Glutamatergic neuron (in vitro differentiated cells): Measurements from ENCODE around the gene SCP2D1. TPM values are rescaled to one million over a fixed set of nuclear protein-coding genes. Genes with fewer than 3 reads are reported as not detected.

Experiments used
- DNase-seq: peaks from one replicate; pipeline ENCODE4 v3.0.0; 2022
- H3K27ac Mint-ChIP-seq: one replicate; pipeline ENCODE4 v1.8.0; 2020; ENCODE audit warnings: mild to moderate bottlenecking, mixed read lengths, inconsistent platforms; ENCODE audit not compliant: unreplicated experiment
- H3K27me3 Mint-ChIP-seq: one replicate; pipeline ENCODE4 v1.8.0; 2020; ENCODE audit warnings: mild to moderate bottlenecking, moderate library complexity, mixed read lengths, inconsistent platforms; ENCODE audit not compliant: unreplicated experiment
- H3K36me3 Mint-ChIP-seq: one replicate; pipeline ENCODE4 v1.8.0; 2020; ENCODE audit warnings: mild to moderate bottlenecking, mixed read lengths, inconsistent platforms; ENCODE audit not compliant: unreplicated experiment
- H3K4me1 Mint-ChIP-seq: one replicate; pipeline ENCODE4 v1.8.0; 2020; ENCODE audit warnings: mild to moderate bottlenecking, low read depth, mixed read lengths, inconsistent platforms; ENCODE audit not compliant: unreplicated experiment
- H3K4me3 Mint-ChIP-seq: one replicate; pipeline ENCODE4 v1.8.0; 2020; ENCODE audit warnings: mild to moderate bottlenecking, mixed read lengths, inconsistent platforms; ENCODE audit not compliant: unreplicated experiment
- H3K9me3 Mint-ChIP-seq: one replicate; pipeline ENCODE4 v1.8.0; 2020; ENCODE audit warnings: mild to moderate bottlenecking, moderate library complexity, mixed read lengths, inconsistent platforms; ENCODE audit not compliant: unreplicated experiment
- total RNA-seq: library from RNA; stranded (reverse); fragmentation: NEBNext Ultra II Directional; extraction: Animal tissue kit (Norgen Biotek cat#: 25700); gene quantifications from one replicate; pipeline ENCODE4 v1.2.1, GENCODE V29; 2021; ENCODE audit not compliant: unreplicated experiment
- TF ChIP-seq, protein P1 (sequence below): fragments of 200-600 bp; sonication (generic); IDR thresholded peaks from one replicate; pipeline ENCODE4 v1.5.0; 2021; ENCODE audit not compliant: partially characterized antibody, unreplicated experiment

The SCP2D1 gene
- total RNA-seq, 1 donor from 2014 or later = not detected

- Mint-ChIP-seq H3K4me1 (no peaks in the 10 kb centered on the region), H3K27ac (no peak overlapping the region), H3K9me3 (no peaks in the 10 kb centered on the region), H3K36me3 (no peaks in the 10 kb centered on the region), H3K27me3 (peaks cover 2% of the 10 kb centered on the region), H3K4me3 (no peak overlapping the region)
- TF ChIP-seq, protein P1, sequence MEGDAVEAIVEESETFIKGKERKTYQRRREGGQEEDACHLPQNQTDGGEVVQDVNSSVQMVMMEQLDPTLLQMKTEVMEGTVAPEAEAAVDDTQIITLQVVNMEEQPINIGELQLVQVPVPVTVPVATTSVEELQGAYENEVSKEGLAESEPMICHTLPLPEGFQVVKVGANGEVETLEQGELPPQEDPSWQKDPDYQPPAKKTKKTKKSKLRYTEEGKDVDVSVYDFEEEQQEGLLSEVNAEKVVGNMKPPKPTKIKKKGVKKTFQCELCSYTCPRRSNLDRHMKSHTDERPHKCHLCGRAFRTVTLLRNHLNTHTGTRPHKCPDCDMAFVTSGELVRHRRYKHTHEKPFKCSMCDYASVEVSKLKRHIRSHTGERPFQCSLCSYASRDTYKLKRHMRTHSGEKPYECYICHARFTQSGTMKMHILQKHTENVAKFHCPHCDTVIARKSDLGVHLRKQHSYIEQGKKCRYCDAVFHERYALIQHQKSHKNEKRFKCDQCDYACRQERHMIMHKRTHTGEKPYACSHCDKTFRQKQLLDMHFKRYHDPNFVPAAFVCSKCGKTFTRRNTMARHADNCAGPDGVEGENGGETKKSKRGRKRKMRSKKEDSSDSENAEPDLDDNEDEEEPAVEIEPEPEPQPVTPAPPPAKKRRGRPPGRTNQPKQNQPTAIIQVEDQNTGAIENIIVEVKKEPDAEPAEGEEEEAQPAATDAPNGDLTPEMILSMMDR = no peak
- DNase-seq = no peak
These were observed 19.1 kb downstream of the SCP2D1 start for GRCh38 chr20:18832546-18833200.

- TF ChIP-seq, protein P1 = no peak
- H3K4me1 Mint-ChIP-seq = no peaks in the 10 kb centered on the region
- no peaks in the 10 kb centered on the region for H3K36me3 Mint-ChIP-seq
- no peaks in the 10 kb centered on the region for H3K9me3 Mint-ChIP-seq
- no peak overlapping the region for H3K4me3 Mint-ChIP-seq
- H3K27me3 Mint-ChIP-seq = no peaks in the 10 kb centered on the region
- no peak overlapping the region for H3K27ac Mint-ChIP-seq
- no peak for DNase-seq
These were observed 22.1 kb downstream of the SCP2D1 start for GRCh38 chr20:18835466-18836256.

- no peaks in the 10 kb centered on the region for H3K9me3 Mint-ChIP-seq
- no peak for DNase-seq
- peaks cover 2% of the 10 kb centered on the region for H3K27me3 Mint-ChIP-seq
- no peak overlapping the region for H3K27ac Mint-ChIP-seq
- H3K36me3 Mint-ChIP-seq = no peaks in the 10 kb centered on the region
- TF ChIP-seq, protein P1 = no peak
- H3K4me1 Mint-ChIP-seq = peaks cover 6% of the 10 kb centered on the region
- H3K4me3 Mint-ChIP-seq = no peak overlapping the region
These were observed 24.1 kb downstream of the SCP2D1 start for GRCh38 chr20:18837718-18838117.

DNA sequence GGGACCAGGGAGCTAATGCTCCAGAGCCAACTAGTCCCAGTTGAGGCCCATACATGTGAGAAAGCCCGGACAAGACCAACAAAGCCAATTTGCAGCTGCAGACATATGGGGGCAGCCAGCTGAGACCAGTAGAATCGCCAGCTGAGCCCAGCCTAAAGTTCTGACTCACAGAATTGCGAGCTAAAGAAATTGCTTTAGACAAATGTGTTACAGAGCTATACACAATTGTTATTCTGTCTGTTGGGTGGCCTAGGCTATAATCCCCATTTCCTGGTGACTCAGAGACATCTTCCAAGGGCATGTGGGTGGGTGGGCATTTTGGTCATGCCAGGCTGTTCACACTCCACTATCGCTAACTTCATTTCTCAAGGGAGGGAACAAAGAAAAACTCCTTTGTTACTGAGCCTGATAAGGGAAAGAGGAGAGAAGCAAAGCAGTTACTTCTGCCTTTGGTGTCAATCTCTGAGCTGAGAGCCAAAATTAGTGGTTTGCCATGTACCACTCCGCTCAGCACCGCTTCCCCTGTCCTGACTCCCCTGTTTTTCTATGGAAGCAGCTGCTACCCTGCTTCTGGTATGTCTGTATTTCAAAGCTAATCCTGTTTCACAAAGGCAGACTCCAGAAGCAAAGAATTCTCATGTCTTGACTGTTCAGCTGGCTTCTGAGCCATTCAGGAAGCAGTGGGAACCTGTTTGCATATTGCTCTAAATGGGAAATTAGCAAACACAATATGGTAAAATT lies 26.1 kb downstream of the SCP2D1 start:
- Mint-ChIP-seq H3K4me3 (no peak overlapping the region), H3K36me3 (no peaks in the 10 kb centered on the region), H3K9me3 (no peaks in the 10 kb centered on the region), H3K27ac (no peak overlapping the region), H3K4me1 (peaks cover 13% of the 10 kb centered on the region), H3K27me3 (peaks cover 4% of the 10 kb centered on the region)
- DNase-seq = no peak
- TF ChIP-seq, protein P1 = no peak
